Measurements from ENCODE around the gene GSK3A.

Gene GSK3A

DNA sequence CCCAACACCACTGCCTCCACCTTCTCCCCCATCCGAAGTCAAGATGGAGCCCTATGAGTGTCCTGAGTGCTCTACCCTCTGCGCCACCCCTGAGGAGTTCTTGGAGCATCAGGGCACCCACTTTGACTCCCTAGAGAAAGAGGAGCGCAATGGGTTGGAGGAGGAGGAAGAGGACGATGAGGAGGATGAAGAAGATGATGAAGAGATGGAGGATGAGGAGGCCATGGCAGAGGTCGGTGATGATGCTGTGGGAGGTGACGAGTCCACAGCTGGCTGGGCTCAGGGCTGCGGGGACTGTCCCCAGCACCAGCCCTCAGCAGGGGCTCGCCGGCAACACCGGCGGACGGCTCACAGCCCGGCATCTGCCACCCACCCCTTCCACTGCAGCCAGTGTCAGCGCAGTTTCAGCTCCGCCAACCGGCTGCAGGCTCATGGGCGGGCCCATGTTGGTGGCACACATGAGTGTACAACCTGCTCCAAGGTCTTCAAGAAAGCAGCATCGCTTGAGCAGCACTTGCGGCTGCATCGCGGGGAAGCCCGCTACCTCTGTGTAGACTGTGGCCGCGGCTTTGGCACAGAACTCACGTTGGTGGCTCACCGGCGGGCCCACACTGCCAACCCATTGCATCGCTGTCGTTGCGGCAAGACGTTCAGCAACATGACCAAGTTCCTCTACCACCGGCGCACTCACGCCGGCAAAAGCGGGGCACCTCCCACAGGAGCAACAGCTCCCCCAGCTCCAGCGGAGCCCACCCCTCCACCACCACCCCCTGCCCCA lies 17.3 kb downstream of the GSK3A start:
- DNase-seq: no peak

DNA sequence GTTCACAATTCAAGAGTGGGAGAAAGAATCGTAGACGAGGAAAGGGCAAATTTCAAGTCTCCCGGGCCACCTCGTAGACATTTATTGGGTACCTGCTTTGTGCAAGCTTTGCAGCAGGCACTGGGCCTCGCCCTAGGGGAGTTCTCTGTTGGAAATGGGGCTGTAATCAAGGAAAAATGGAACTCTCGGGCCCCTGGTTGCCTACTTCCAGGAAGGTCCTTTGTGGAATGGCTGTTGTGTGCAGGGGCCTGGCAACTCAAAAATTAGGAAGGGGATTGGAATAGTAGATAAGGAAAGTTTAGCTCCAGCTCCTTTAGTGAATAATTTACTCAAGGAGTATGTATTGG lies 21.7 kb downstream of the GSK3A start:
- no peak for DNase-seq

DNA sequence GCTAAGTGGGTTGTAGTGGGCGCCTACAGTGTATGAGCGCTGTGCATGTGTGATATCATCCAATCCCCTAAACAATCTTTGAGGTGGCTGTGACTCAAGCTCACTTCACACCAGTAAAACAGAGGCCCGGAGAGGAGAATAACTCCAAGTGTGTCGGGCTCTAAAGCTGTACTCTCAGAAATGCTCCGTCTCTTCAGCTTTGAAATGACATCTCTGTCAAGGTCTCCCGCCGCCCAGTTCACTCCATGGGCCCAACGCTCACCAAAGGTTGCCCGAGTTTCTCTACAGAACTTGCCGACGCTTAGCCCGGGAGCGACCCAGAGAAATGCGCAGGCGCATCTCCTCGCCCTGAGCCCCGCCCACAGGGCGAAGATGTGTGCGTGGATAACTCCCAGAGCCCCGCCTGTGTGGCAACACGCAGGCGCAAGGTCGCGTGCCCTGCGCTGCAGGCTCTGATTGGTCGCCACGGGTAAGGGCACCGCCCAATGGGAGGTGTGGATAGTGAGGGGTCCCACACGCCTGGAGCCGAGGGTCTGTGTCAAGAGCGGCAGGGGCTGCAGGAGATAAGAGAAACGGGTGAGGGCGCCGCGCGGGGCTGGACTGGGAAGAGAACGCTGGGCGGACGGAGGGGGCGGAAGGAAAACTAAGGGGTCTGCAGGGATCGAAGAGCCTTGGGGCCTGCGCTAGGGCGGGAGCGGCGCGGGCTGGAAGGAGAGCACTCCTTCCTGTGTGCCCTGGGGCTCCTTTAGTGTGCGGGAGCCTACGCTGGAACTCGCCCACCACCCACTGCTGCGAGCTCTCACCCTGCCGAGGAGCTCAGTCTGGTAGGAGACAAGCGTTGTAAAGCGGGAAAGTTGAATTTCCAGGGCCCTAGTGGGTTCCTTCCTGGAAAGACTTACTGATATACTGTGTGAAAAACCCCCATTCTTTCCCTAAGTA lies 22.3 kb downstream of the GSK3A start, which contains the start of gene ZNF526:
TSS of gene ZNF526 (plus strand) at position 501 of the 939 bp plus-strand sequence. CDS start 4,092 bp downstream, outside the sequence.
- DNase-seq: peak; percentile 91 to 97

DNA sequence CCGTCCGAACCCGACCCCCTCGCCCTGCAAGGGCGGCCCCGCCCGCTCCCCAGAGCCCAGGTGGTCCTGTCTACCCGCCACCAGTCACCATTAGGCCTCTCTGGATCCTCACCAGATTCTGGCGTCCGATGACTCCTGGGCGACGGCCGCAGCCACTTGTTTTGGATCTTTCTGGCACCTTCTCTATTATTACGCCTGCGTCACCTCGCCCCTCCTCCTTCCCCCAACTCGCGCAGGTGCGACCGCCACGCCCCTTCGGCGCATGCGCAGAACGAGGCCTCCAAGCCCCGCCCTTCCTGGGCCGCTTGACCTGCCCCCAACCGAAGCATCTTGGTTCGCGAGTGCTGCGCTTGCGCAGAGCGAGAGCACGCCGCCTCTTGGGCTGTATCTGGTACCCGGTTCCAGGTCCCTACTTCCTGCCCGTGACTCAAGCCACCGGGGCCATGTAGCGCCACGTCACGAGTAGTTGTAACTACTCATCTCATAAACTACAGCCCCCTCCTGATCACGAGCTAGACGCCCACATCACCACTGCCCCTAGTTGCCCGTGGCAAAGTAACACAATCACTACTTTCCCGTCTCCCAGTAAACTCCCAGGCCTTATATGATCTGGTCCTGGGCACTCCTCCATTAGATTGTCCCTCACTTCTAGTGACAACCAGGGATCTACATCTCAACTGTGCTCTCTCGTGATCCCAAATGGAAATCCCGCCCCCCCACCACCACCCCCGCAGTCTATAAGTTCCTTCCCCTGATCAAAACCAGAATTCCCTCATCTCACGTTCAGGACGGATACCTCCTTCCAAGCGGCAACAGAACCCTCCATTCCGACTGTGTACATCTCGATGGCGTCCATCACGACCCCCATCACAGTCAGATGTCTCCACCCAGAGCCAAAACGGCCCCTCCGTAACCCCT lies 24.6 kb downstream of the GSK3A start, which contains the start of gene DEDD2:
TSS of gene DEDD2 (minus strand) at position 158 of the 918 bp plus-strand sequence. CDS start 670 bp downstream, outside the sequence.
- peak; percentile 81 to 94 for DNase-seq

DNA sequence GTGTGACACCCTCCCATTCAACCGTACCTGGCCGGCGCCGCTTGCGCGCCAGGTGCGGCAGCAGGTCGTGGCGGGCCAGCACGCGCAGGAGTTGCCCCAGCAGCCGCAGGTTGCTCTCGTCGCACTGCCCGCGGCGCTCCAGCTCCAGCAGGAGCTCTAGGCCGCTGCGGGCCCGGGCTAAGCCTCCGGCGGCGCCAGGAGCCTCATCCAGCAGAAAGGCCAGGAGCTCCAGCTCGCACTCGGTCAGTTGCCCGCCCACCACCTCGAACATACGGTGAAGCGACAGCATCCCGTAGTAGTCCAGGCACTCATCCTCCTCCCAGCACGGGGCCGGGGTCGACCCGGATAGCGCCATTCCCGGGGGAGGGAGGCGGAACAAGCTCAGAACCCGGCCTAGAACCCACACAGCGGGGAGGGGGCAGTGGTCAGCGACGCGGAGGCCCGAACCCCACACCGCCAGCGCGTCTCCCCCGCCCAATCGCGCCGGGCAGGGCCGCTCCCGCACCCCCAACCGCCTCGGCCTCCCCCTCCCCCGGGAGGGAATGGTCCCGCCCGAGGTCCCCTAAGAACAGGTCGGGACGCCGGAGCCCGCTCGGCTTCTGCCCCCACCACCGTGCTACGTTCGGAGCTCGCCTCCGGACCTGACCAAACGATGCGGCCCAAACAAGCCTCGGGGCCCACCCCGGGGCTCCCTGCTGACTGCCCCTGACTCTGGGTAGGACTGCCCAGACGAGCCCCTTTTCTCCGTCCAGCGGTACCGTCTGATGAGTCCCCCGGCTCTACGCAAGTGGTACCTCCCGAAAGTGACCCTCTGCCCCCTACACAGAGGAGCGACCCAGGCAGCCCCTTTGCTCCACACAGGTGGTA lies 25.5 kb downstream of the GSK3A start:
- peak in 1 of 2 donors; percentile 42 for DNase-seq

DNA sequence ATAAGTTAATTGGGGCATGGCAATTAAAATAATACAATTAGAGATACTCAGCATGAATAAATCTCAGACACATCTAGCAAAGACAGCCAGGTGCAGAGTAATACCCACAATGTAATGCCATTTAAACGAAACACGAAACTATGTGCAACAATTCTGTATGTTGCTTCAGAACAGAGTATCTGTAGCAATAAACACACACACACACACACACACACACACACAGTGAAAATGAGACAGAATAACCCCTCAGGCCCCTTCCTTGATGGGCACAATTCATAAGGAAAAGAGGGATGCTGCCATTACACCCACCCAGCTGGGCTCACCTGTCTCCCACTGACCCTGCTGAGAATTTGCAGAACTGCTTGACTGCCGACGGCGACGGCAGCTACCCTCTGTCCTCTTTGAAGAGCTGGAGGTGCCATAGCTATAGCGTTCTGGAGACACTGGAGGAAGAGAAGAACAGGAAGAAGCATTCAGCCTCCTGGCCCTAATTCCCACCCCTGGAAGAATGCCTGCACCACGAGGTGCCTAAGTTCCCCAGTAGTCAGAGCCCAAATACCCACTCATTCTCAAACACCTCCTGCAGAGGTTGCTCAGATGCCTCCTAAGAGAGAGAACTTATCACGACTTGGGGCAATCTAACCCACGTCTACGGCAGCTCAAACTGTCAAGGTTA lies 27.5 kb downstream of the GSK3A start:
- no peak for DNase-seq

DNA sequence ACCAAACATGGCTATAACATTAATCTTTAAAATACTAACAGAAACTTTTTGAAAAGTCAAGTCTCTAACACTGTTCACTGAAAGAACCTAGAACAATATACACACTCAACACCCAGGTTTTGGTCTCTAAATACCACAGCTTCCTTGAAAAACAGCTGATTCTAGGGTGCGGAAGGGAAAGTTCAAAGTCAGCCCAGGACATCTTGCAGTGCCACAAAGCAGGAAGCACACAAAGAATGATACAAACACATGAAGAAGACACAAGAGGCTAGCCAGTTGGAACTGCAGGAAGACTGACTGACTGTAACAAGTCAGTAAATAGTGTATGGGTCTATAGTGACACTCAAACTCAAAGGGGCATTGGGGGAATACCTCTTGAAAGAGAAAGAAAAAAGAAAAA lies 29.5 kb downstream of the GSK3A start:
- no peak for DNase-seq

DNA sequence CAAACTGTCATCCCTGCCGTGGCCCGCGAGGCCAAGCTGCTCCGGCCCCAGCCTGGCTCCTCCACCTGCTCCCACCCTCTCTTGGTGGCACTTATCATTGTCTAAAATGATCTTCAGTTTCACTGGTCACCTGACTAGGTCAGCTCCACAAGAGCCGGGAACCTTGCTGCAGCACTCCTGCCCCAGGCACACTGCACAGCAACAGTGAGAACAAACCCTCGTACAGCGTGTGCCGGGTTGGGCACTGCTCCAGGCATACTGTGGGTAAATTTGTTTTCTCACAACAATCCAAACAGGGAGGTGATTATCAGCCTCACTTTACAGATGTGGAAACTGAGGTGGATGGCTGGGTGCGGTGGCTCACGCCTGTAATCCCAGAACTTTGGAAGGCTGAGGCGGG lies 33.8 kb downstream of the GSK3A start:
- no peak for DNase-seq

DNA sequence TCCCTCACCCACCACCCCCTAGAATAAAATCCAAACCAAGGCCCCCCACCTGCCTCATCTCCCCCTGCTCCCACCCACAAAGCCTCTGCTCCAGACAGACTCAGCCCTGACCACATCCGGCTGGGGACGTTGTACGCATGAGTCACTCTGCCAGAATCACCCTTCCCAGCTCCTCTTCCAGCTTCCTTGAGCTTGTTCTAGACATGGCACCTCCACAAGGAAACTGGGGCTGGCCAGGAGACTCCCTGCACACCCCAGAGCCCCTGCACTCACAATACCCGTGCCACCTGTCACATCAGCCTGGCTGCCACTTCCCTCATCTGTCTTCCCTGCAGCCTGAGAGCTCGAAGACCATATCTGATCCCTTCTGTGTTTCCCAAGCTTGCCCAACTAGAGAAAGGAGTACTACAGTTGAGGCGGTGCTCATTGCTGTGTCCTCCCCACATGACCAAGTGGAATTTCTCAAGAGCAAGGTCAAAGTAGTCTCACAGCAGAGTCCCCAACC lies 34.6 kb downstream of the GSK3A start:
- no peak for DNase-seq

DNA sequence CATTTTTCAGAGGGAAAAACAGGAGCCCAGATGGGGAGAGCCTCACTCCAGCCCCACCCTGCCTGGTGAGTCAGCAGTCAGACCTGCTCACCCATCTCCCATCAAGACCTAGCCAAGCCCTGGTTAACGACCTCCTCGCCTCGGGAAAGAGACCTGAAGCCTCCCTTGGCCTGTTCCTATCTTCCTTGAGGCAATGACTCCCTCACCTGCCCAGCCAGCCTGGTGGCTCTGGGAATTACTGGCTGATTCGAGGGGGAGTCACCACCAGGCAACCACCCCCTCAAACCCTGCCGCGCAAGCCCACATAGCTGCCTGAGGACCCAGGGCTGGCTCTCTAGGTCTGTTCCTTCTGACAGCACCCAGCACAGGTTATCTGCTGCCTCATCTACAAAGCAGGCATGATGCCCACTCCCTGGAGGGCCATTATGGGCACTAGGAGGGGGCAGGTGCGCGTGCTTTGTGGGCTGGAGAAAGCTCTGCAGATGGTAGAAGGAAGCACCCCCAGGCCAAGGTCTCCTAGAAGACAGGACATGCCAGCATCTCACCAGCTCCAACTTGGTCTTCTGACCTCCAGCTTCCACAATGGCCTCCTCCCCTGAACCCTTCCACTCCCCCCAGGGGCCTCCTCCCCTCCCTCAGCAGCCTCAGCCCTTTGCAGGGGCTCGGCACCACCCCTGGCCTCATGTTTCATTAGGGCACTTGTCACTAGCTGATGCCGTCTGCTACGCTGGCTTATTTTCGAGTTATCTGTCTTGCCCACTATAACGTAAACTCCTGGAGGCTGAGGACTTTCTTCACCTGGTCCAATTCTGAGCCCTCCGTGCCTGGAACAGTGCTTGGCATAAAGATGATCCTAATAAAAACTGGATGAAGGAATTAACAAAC lies 35.3 kb downstream of the GSK3A start:
- DNase-seq: no peak

DNA sequence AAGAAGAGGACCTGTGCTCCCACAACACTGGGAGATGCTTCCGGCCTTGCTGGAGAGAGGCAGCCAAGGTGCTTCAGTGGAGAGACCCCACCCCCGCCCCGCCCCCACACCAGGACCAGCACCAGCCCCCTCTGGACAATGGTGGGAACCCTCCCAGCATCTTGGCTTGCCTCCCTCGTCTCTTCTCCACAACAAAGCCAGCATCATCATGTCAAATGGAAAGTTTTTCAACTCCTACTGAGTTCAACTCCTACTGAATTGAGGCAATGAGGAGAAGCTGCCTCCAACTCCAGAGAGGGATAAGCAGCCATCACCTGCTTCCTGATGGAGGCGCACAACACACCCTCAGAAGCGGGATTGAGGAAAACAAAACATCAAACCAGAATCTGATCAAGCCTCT lies 37.7 kb downstream of the GSK3A start:
- no peak for DNase-seq

DNA sequence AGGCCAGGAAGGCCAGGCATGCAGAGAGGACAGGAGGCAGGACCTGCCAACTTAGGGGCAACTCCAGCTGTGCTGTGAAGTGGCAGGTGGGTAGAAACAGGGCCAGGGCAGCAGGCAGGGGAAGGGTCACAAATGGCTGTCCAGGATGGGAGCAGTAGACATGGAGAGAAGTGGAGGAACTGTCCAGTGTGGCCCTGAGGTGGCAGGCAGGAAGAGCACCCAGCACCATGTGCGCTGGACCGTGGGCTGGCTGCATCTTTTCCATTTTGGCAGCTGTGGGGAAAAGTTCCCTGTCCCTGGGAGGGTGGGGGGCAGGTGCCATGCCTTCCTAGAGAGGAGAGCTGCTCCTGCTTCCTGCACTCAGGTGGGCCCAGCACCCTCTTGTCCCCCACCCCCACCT lies 38.7 kb downstream of the GSK3A start:
- no peak for DNase-seq

DNA sequence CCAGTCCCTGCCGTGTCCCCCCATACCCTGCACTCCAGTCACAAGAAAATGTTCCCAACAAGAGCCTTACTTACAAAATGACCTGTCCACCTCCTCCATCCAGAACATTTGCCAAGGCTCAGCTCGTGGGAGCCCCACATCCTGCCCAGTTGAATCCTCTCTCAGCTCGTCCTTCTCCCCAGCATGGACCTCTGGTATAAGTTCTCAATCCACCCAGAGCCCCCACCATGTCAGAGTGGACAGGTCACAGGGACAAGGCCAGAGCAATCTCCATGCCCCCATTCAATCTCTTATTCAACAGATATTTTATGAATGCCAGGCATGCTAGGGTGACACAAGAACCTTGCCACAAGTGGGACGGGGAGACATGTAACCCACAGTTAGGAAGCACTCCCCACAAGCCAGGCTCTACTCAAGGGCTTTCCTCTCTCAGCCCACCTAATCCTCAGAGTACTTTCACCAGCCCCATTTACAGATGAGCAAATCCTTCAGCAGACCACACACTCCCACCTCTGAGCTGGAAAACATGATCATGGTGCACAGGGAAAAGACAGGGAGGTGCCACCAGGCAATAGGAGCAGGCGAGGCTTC lies 40.0 kb downstream of the GSK3A start:
- no peak for DNase-seq

DNA sequence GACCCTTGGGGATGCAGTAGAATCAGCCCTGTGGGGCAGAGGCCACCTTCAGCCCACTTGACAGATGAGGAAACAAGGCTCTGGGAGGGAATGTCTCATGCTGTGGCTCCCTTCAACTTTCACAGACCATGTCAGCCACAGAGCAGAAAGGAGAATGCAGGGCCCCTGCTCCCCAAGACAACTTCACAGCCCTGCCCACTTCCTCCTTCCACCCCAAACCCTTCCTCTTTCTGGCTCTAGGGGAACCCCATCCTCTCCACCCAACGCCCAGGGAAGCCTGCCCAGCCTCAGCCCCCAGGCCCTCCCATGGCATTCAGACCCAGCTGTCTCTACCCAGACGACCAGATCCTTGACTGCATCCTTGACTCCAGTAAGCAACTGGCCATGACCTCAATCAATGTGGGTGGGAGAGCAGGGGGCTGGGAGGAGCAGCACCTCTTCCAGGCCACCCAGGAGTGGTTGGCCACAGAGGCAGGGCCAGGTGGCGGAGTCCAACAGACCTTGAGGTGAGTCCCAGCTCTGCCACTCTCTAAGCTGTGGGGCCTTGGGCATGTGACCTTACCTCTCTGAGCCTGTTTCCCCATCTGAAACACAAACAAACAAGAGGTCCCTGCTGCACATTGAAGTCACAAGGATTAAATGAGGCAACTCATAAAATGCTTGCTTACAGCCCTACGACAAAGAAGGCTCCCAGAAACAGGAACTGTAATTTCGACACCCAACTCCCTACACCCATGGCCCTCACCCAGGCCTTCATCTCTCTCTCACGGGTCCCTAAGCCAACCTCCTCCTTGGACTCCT lies 40.7 kb downstream of the GSK3A start:
- DNase-seq: peak in 1 of 2 donors; percentile 18

DNA sequence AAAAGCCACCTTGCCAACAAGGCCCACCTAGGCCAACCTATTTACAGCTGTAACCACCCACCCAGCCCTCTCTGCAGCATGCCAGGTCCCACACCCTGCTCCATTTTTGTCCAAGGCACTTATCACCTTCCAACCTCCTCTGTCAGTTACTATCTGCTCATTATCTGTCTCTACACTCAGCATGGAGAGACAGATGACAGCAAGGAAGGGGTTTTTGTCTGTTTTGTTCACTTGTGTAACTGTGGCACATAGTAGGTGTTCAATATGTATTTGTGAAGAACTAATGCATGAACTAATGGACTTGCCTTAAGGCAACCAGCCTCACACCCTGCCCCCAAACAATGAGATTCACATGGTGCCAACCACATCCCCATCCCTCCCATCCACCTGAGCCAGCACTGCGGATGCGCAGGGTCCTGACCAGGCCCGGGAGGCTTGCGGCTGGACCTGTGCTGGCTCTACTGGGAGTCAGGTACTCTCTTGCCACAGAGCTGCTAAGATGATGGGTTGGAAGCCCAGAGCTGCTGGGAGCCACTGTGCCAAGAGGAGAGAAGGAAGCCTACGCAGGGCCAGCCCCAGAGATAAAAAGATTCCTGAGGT lies 42.2 kb downstream of the GSK3A start:
- no peak for DNase-seq

DNA sequence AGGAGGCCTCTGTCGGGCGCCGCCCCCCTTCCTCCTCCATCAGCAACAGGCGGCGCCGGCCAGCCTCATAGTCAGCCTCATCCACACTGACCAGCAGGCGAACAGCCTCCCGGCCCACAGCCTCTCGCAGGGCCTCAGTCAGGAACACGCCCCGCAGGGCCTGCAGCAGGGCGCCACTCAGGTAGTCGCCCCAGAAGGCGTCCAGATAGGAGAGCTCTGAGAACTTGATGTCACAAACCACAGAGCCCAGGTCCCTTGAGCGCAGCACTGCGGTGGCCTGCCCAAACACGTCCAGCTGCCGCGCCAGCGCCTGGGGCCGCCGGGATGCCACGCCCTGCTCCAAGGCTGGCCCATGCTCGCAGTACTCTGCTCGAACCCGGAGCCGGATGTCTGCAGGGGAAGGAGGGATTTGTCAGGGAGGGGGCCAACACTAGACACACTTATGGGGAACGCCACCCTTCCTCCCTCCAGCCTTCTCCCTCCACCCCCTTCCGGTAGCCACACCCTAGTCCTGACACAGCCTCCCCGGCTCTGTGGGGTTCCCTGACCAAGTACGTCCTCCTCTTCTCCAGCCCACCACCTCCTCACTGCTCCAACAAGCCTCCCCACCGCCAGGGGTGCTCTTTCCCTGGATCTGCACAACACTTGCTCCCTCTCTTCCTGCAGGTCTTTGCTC lies 42.8 kb downstream of the GSK3A start:
- DNase-seq: no peak

DNA sequence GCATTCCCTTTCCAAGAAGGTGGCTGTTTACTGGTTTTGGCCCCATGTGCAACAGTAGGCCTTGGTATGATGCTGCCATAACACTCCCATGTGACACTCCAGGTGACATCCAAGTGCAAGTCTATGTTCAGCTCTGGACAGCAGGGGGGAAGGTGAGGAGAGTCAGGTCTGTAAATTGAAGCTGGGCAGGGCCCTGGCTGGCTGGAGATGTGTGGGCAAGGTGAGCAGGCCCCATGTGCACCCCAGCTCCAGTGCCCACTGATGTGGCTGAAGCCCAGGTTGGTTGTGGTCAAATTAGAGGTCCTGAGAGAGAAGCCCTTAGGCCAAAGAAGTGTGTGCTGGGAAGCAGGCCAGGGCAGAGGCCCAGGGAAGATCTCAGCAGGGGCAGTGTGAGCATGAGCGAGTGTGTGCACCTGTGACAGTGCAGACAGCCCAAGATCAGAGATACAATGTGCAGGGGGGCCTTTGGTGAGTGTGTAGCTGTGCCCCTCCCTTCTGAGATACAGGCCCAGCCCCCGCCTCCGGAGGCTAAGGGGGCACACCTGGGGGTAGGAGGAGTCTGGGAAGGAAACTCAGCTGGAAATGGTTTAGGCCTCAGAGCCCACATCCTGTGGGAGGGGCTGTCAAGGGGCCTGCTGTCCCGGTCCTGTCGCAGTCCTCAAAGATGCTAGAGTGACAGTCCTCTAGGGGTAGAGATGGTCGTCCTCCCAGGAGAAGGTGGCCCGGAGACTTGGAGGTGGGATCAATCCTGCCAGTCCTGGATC lies 43.5 kb downstream of the GSK3A start:
- DNase-seq: no peak
